GM11168 (cell line): ENCODE measurements around the gene NTM.

Experiments used
- in situ Hi-C: fragments of 300-500 bp; cut with MboI; formaldehyde crosslinking; loops from one replicate; pipeline ENCODE4 v1.12.0; 2022; ENCODE audit warnings: low sequenced_read_pairs; ENCODE audit not compliant: unreplicated experiment

NTM gene

DNA sequence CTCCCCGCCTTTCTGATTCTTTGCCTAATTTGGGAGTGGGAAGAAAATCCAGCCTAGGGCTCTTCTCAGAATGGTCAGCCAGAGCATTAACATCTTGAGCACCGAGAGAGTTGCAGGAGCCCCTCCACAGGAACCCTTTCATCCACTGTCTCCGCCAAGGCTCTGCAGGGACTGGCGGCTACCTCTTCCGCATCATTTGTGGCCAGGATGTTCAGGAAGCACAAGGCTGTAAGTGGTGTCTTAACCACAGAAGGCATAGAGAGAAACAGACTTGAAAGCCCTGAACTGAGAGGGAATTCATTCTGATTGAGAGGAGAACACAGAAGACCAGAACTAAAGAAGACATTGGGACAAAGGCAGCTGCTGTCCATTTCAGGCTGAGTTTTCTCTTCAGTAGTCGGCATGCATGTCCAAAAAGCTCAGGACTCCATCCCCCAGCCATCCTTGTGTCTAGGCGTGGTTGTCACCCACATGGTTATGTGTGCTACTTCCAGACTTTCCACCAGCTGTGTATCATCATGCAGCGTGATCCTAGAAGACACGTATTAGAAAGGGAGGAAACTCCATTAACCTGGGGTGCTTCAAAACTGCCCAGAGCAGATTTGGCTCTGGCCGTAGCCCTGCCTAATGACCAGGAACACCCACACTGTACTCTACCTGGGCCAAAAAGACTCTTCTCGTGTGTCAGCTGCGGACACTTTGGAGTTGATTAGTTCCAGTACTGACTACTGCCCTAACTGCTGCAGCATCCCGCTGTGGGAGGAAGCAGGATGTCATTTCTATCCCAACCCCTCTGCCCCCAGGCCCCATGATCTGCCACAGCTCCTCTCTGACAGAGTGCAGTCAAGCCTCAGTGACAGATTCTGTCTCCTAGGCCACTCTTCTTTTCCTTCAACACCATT lies 725.1 kb downstream of the NTM start:
- in situ Hi-C loops: no loop called here

GRCh38 chr11:132096132-132096825 lies 725.9 kb downstream of the NTM start:
- in situ Hi-C loops: no loop called here

- in situ Hi-C loops: no loop called here
Measured at GRCh38 chr11:132099692-132100091, 729.3 kb downstream of the NTM start.

DNA sequence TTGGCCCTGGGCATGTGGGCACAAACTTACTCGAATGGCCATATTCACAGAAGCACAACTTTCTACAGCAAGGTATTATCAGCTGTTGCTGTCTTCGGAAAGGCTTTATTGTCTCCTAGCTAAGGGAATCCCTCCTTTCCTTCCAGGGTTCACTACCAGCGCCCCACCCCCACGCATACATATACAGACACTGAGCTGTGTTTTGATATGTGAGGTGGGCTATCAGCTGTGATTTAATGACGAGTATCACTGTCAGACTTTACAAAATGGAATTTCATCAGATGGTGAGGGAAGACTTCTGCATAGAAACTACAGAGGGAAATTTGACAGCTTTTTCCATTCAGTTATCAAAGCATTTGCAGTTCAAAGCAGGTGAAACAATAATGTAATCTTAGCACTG lies 730.2 kb downstream of the NTM start:
- in situ Hi-C loops: no loop called here

DNA sequence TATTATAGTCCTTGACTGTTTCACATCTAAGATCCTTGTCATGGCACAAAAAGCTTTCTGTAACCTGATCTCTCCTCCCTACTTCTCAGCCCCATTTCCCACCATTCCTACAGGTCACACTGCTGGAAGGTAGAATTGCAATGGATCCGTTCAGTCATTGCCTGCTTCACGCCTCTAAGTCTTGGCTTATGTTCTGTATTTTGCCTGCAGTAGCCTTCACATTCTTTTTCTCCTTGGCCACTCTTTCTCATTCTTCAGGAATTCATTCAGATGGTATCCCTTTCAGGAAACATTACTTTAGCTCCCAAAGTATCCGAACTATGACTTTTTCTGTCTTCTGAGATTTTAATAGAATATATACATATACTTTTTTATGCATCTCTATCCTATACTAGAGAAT lies 731.5 kb downstream of the NTM start:
- in situ Hi-C loops: no loop called here

DNA sequence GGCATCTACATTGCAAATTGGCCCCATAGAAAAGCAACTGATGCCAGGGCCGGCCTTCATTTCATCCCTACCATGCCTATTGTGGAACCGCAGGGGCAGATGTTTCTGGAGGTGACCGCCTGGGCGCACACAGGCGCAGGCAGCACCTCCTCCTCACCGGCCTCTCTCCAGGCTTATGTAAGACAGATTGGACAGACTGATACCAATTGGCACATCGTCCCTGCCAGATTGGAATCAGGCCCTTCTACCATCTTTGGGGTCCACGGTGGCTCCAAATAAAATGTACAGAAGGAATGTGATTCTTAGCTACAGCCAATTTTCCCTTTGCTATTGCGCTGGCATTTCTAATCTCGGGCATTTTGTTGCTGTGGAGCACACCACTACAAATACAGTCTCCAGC lies 732.6 kb downstream of the NTM start:
- in situ Hi-C loops: no loop called here

DNA sequence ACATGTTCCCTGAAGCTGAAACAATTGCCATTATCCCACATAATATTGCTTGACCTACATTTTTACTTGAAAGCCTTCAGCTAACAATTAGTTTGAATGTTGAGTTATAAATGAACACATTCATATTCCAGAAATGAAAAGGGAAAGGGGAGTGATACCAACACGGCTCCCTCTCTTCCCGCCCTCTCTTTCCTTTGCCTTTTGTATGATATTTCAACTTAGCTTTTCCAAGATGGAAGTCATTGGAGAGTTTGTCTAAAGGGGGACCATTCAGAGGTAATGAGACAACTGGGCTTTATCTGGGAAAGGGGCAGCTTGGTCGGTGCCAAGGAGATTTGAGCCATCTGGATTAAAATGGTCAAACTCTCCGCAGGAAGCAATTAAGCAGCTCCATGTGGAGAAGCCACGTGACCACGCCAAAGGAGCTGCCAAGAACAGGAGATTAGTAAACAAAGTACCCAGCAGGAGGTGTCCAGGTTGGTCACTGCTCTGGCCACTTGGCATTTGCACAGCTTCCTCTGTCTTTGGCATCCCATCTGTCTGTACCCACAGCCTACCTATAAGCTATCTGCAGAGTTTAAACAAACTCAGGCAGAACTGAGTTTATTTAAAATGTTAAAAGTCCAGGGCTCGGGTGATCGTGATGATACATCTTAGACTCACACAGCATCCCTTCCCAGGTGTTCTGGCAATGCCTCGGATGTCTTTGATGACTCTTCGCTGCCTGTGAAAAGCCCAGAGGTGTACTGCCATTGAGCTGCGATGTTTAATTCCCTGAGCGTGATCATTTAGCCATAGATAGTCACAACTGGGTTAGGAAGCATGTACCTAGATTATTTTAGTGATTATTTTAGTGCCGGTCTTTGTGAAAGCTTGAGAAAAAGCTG lies 735.9 kb downstream of the NTM start:
- in situ Hi-C loops: no loop called here

DNA sequence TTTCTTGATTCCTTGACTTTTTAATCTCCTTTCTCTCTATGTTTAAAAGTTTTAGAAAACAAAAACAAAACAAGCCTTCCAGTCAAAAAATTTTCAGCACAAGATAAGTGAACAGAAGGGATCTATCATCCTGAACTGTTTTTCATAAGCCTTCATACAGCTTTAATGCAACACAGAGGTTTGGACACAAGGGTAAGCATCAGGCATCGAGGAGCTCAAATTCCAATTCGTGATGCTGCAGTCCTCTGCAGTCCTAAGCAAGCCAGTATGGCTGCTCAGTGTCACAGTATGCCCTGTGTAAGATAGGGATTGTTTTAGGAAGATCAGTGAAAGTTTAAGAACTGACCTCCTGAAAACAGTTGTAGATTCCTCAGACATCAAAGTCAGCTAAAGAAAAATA lies 740.9 kb downstream of the NTM start:
- in situ Hi-C loops: no loop called here

- in situ Hi-C loops: no loop called here
Measured at GRCh38 chr11:132111838-132112237, 741.4 kb downstream of the NTM start.

GRCh38 chr11:132112846-132113245 lies 742.4 kb downstream of the NTM start:
- in situ Hi-C loops: no loop called here

GRCh38 chr11:132114185-132114584 lies 743.8 kb downstream of the NTM start:
- in situ Hi-C loops: no loop called here

GRCh38 chr11:132114743-132115142 lies 744.3 kb downstream of the NTM start:
- in situ Hi-C loops: no loop called here

GRCh38 chr11:132115454-132115853 lies 745.0 kb downstream of the NTM start:
- in situ Hi-C loops: no loop called here

DNA sequence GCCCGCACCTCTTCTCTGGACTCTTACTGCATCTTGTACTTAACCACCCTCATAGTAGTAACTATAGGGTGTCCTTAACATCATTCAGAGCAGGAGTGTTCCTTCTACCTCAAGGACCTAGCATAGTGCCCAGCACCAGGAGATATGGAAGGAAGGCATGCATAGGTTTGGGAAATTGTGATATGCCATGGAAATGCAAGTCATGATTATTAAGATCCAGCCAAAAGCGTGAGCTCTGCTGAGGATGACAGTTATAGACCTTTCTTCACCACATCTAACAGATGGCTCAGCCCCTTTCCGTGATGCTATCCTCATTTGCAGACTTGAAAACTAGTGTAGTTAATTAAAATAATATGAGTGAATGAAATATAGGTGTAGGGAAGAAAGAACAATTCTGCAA lies 746.1 kb downstream of the NTM start:
- in situ Hi-C loops: no loop called here

- in situ Hi-C loops: no loop called here
Measured at GRCh38 chr11:132118661-132119060, 748.2 kb downstream of the NTM start.

DNA sequence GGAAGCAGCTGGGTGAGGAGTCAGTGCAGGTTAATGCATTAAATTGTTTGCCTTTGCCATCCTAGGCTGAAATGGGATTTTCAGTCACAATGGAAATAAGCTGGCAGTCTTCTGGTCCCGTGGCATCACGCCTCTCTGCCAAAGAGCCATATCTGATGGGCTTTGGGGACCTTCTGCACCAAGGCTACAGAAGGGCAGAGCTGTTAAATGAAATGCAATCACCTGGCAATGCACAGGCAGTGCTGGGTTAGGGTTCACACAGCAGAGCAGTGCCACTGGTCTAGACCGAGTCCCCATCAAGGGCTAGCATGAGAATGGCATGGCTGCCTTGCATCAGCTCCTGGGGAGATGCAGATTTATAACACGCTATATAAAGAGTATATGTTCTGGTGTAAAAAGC lies 749.2 kb downstream of the NTM start:
- in situ Hi-C loops: no loop called here

- in situ Hi-C loops: no loop called here
Measured at GRCh38 chr11:132122735-132123134, 752.3 kb downstream of the NTM start.

DNA sequence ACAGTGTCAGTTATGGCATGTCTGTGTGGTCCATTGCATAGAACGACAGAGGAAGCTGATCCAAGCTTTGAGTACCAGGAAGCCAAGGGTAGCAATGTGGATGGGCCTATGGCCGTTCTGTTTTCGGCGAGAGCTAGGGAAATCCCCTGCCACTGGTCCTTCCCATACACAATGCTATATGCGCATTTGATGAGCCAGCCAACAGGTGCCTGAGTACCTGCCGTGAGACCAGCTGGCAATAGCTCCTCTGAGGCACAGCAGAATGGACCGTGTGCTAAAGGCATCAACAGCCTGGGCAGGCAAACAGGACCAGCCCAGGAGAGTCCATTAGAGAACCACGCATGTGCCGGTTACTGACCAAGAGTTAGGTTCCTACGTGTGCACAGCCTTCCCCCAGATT lies 753.0 kb downstream of the NTM start:
- in situ Hi-C loops: no loop called here

DNA sequence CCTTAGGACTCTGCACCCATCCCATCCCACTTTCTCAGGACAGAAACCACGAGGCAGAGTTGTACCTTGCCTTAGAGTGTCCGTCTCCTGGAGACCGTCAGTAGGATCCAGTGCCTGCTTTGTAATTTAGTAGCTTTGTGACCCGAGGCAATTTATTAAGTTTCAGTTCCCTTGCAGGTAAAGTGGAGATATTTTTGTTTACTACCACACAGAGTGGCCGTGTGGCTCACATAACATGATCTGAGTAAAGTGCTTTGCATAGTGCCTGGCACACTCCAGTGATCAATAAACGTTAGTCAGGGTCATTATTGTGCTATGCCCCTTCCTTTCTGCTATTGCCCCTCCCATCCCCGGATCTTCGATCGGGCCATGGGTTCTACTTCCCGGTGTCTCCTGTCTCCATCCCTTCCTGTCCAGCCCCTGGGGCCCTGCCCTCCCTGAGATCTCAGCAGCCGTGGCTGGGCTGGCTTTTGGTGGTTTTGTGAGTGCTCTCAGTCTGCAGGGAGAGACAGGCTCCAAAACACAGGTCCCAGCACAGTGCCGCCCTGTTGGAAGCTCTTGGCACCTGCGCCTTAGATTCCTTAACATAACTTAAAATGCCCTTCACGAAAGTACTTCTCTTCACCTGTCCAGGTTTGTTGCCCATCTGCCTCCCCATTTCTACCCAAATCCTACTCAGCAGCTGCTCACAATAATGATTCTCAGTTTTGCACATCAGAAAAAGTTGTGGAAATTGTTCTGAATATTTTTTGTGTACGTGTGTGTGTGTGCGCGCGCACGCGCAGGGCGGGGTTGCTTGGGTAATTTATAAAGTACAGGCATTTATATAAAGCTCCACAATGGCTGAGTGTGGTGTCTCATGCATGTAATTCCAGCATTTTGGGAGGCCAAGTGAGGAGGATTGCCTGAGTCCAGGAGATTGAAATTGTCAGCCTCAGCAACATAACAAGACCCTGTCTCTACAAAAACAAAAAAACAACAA lies 753.7 kb downstream of the NTM start:
- in situ Hi-C loops: no loop called here
